ENCODE results near the gene RAD23B.

- TF ChIP-seq CTCF (IDR thresholded peaks at IDR 0.05) = no peak
- no peak for TF ChIP-seq POLR2A (IDR thresholded peaks at IDR 0.05)
Measured at GRCh38 chr9:107355394-107355793, 72.3 kb downstream of the RAD23B start.

All from right lobe of liver (tissue), 4 donors.